Naive thymus-derived CD4-positive, alpha-beta T cell (primary cell): ENCODE results near the gene C4orf50. TPM values are rescaled to one million over a fixed set of nuclear protein-coding genes. Genes with fewer than 3 reads are reported as not detected.

ENCODE experiments used
- ATAC-seq: fragments of 150-1000 bp; cut with Tn5 transposase; 2 replicates; pipeline ENCODE4 v1.10.0; 2021; ENCODE audit warnings: mild to moderate bottlenecking, moderate library complexity
- CTCF ChIA-PET: fragments of 350-600 bp; sonication (Branson Sonifier 250); formaldehyde crosslinking; loops from one replicate; lab custom pipeline; 2021; ENCODE audit warnings: antibody characterized with exemption; lab: Charles Lee
- POLR2A ChIA-PET: fragments of 350-600 bp; sonication (Branson Sonifier 250); formaldehyde crosslinking; loops from one replicate; lab custom pipeline; 2021; ENCODE audit warnings: antibody characterized with exemption, inconsistent platforms; lab: Charles Lee
- DNase-seq, 9 donors: peaks; one replicate each; pipeline versions ENCODE4 v3.0.0 to v3.0.0-alpha.2; 2020 to 2022; ENCODE audit warnings: mixed read lengths in 1 of 9
- H3K27ac ChIP-seq: one replicate; pipeline ENCODE4 v1.7.0; 2013; ENCODE audit warnings: mild to moderate bottlenecking, low read depth, low read length, moderate library complexity
- H3K27me3 ChIP-seq, 2 donors: one replicate each; pipeline ENCODE4 v1.7.0; 2013; ENCODE audit warnings: low read length in 2 of 2, mild to moderate bottlenecking in 2 of 2, moderate library complexity in 2 of 2; ENCODE audit not compliant: control insufficient read depth in 2 of 2, insufficient read depth in 2 of 2
- H3K36me3 ChIP-seq, 3 experiments: 1 replicate in 2 of 3; 2 replicates in 1 of 3; pipeline ENCODE4 v1.7.0; 2013; ENCODE audit warnings: low read length in 3 of 3, mild to moderate bottlenecking in 3 of 3, moderate library complexity in 1 of 3; ENCODE audit not compliant: insufficient read depth in 3 of 3, control insufficient read depth in 2 of 3
- H3K4me1 ChIP-seq, 2 donors: one replicate each; pipeline ENCODE4 v1.7.0; 2013; ENCODE audit warnings: low read length in 2 of 2, mild to moderate bottlenecking in 2 of 2, moderate library complexity in 1 of 2; ENCODE audit not compliant: control insufficient read depth in 2 of 2, insufficient read depth in 2 of 2
- H3K4me3 ChIP-seq: 2 replicates; pipeline ENCODE4 v1.7.0; 2013; ENCODE audit warnings: mild to moderate bottlenecking, low read length
- H3K9me3 ChIP-seq, 3 experiments: 1 replicate in 2 of 3; 2 replicates in 1 of 3; pipeline ENCODE4 v1.7.0; 2013; ENCODE audit warnings: low read length in 3 of 3; ENCODE audit not compliant: control insufficient read depth in 2 of 3
- H3K27ac Mint-ChIP-seq, 9 donors: one replicate each; pipeline ENCODE4 v1.8.0; 2020 to 2022; ENCODE audit warnings: mixed read lengths in 9 of 9, mild to moderate bottlenecking in 8 of 9, moderate library complexity in 5 of 9, inconsistent platforms in 2 of 9
- H3K27me3 Mint-ChIP-seq, 5 donors: one replicate each; pipeline ENCODE4 v1.8.0; 2021 to 2022; ENCODE audit warnings: mixed read lengths in 5 of 5, mild to moderate bottlenecking in 1 of 5
- H3K36me3 Mint-ChIP-seq, 5 donors: one replicate each; pipeline ENCODE4 v1.8.0; 2020 to 2022; ENCODE audit warnings: mixed read lengths in 5 of 5, mild to moderate bottlenecking in 3 of 5, inconsistent platforms in 1 of 5
- H3K4me1 Mint-ChIP-seq, 7 donors: one replicate each; pipeline ENCODE4 v1.8.0; 2020 to 2022; ENCODE audit warnings: mixed read lengths in 7 of 7, mild to moderate bottlenecking in 3 of 7, inconsistent platforms in 1 of 7
- H3K4me3 Mint-ChIP-seq, 10 donors: one replicate each; pipeline ENCODE4 v1.8.0; 2020 to 2022; ENCODE audit warnings: mild to moderate bottlenecking in 10 of 10, mixed read lengths in 10 of 10, moderate library complexity in 6 of 10, inconsistent platforms in 2 of 10
- H3K9me3 Mint-ChIP-seq, 11 donors: one replicate each; pipeline ENCODE4 v1.8.0; 2020 to 2022; ENCODE audit warnings: mixed read lengths in 11 of 11, mild to moderate bottlenecking in 4 of 11, inconsistent platforms in 1 of 11, moderate library complexity in 1 of 11
- intact Hi-C, 2 donors: fragments of 100-400 bp; cut with micrococcal nuclease; formaldehyde crosslinking; loops; one replicate each; pipeline ENCODE4 v1.15.1; 2023
- polyA plus RNA-seq, 2 donors: library from polyadenylated mRNA; unstranded; fragments of 300-500 nt; fragmentation: Illumina TruSeq; gene quantifications; one replicate each; pipeline ENCODE4 v1.2.3, GENCODE V29; 2021
- total RNA-seq, 6 experiments: library from RNA in 5 of 6; stranded (reverse) in 5 of 6; gene quantifications; 1 replicate in 5 of 6; 2 replicates in 1 of 6; pipeline ENCODE4 v1.2.3 and lab custom pipeline; 2021 to 2026

Gene C4orf50
- total and polyA plus RNA-seq, 7 experiments from 2014 or later = 0.08 to 0.87 (median 0.54) TPM; not detected in 4

DNA sequence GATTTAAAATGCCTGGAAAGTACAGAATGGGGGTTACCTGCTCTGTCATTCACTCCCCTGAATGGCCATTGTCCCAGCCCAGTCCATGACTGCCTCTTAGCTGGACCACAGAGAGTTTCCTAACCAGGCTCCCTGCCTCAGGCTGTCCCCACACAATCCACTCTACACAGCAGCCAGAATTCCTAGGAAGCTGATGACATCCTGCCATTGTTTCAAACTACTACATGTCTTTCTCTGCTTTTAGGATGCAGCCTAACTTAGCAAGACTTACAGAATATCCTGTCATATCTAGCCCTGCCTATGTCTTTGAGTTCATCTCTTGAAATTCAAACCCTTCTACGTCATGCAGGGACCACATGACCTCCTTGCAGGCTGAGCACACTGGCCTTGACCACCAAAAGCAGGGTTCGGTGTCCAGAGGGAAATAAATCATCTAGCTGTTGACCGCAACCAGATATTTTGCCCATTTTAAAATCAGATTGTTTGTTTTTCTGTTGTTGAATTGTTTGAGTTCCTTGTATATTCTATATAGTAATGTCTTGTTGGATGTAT lies 109.3 kb downstream of the C4orf50 start:
- POLR2A ChIA-PET = no interaction called here
- H3K36me3 Mint-ChIP-seq = peaks cover 0 to 10% (median 0%) of the 10 kb centered on the region in 5 donors
- no peak overlapping the region for H3K4me3 ChIP-seq
- H3K4me1 ChIP-seq = no peaks in the 10 kb centered on the region
- intact Hi-C loops = no loop called here
- H3K4me3 Mint-ChIP-seq = no peak overlapping the region
- no peaks in the 10 kb centered on the region for H3K36me3 ChIP-seq
- CTCF ChIA-PET = no interaction called here
- H3K27ac Mint-ChIP-seq = no peak overlapping the region
- H3K4me1 Mint-ChIP-seq = peaks cover 0 to 3% (median 0%) of the 10 kb centered on the region in 7 donors
- DNase-seq (no peak), ATAC-seq (no peak)
- peaks cover 0 to 15% (median 0%) of the 10 kb centered on the region in 3 experiments for H3K9me3 ChIP-seq
- H3K9me3 Mint-ChIP-seq = peaks cover 12 to 47% (median 23%) of the 10 kb centered on the region in 11 donors
- H3K27ac ChIP-seq = no peak overlapping the region
- H3K27me3 ChIP-seq = no peaks in the 10 kb centered on the region
- peaks cover 3 to 27% (median 24%) of the 10 kb centered on the region in 5 donors for H3K27me3 Mint-ChIP-seq

DNA sequence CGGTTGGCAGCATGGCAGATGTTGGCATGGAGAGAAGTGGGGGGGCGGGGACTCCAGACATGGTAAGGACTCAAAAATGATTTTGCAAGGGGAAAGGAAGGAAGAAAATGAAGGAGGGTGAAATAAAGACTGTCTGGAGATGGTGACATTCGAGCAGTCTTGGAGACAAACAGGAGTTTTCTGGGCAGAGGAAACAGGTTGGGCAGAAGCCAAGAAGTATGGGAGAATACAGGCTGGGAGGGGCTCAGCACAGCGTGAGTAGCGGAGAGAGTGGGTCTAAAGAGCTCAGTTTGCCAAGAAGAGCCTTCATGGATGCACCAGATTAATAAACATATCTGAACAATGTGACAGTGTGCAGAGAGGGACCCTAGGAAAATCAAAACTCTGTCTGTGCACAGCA lies 112.0 kb downstream of the C4orf50 start:
- no peaks in the 10 kb centered on the region for H3K4me1 ChIP-seq
- intact Hi-C loops = no loop called here
- ATAC-seq = no peak
- no peaks in the 10 kb centered on the region for H3K4me1 Mint-ChIP-seq
- H3K27me3 Mint-ChIP-seq = peaks cover 3 to 38% (median 20%) of the 10 kb centered on the region in 5 donors
- peaks cover 0 to 7% (median 0%) of the 10 kb centered on the region in 3 experiments for H3K9me3 ChIP-seq
- ChIA-PET CTCF (no interaction called here), POLR2A (no interaction called here)
- H3K9me3 Mint-ChIP-seq = peaks cover 10 to 53% (median 21%) of the 10 kb centered on the region in 11 donors
- no peak for DNase-seq
- H3K4me3 ChIP-seq = no peak overlapping the region
- H3K27me3 ChIP-seq = no peaks in the 10 kb centered on the region
- H3K4me3 Mint-ChIP-seq = no peak overlapping the region
- no peak overlapping the region for H3K27ac Mint-ChIP-seq
- no peak overlapping the region for H3K27ac ChIP-seq
- H3K36me3 ChIP-seq = no peaks in the 10 kb centered on the region
- H3K36me3 Mint-ChIP-seq = peaks cover 0 to 10% (median 0%) of the 10 kb centered on the region in 5 donors

DNA sequence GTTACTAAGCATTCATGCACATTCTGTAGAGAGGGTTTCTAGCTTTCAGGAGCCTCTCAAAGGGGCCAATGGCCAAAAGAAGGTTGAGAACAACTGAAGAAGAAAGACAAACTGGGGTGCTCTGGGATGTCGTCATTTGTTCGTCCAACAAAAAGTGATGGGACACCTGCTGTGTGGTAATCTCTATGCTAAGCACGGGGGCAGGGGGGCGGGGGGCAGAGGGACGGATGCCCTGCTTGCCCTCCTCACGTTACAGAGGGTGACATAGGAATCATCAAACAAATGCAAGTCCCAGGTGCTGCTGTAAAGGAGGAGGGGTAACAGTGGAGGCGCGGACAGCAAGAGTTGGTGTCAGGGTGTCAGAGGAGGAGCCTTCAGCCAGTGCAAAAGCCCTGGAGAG lies 112.5 kb downstream of the C4orf50 start:
- no peaks in the 10 kb centered on the region for H3K36me3 ChIP-seq
- no peak overlapping the region for H3K4me3 ChIP-seq
- DNase-seq (no peak), ATAC-seq (no peak)
- Mint-ChIP-seq H3K9me3 (peaks cover 8 to 50% (median 21%) of the 10 kb centered on the region in 11 donors), H3K4me3 (no peak overlapping the region), H3K36me3 (peaks cover 0 to 10% (median 0%) of the 10 kb centered on the region in 5 donors), H3K27me3 (peaks cover 3 to 41% (median 20%) of the 10 kb centered on the region in 5 donors), H3K4me1 (no peaks in the 10 kb centered on the region), H3K27ac (no peak overlapping the region)
- CTCF ChIA-PET = no interaction called here
- POLR2A ChIA-PET = no interaction called here
- intact Hi-C loops = no loop called here
- H3K4me1 ChIP-seq = no peaks in the 10 kb centered on the region
- no peaks in the 10 kb centered on the region for H3K27me3 ChIP-seq
- no peak overlapping the region for H3K27ac ChIP-seq
- H3K9me3 ChIP-seq = peaks cover 0 to 7% (median 0%) of the 10 kb centered on the region in 3 experiments

DNA sequence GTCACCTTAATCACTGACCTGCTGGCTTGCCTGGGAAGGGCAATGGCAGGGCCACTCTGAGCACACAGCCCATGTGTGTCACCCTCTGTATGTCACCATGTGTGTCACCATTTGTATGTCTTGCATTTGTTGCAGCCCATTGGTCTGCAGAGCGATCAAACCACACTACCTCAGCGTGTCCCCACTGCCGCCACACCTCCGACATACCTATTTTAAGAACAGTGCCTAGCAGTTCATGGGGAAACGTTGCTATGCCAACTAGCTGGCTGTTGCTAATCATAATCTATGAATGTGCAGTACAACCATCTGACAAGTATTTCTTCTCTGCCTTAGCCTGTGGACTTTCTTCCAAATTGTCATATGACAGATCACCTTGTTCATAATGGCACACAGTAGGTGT lies 117.4 kb downstream of the C4orf50 start:
- Histone ChIP-seq H3K4me1 (no peaks in the 10 kb centered on the region), H3K27ac (no peak overlapping the region), H3K36me3 (no peaks in the 10 kb centered on the region), H3K4me3 (no peak overlapping the region), H3K9me3 (no peaks in the 10 kb centered on the region), H3K27me3 (no peaks in the 10 kb centered on the region)
- POLR2A ChIA-PET = no interaction called here
- intact Hi-C loops = no loop called here
- H3K27ac Mint-ChIP-seq = no peak overlapping the region
- H3K4me1 Mint-ChIP-seq = no peaks in the 10 kb centered on the region
- H3K27me3 Mint-ChIP-seq = peaks cover 6 to 62% (median 28%) of the 10 kb centered on the region in 5 donors
- DNase-seq (no peak), ATAC-seq (no peak)
- CTCF ChIA-PET = no interaction called here
- H3K36me3 Mint-ChIP-seq = peaks cover 0 to 8% (median 0%) of the 10 kb centered on the region in 5 donors
- H3K4me3 Mint-ChIP-seq = no peak overlapping the region
- peaks cover 0 to 34% (median 6%) of the 10 kb centered on the region in 11 donors for H3K9me3 Mint-ChIP-seq

DNA sequence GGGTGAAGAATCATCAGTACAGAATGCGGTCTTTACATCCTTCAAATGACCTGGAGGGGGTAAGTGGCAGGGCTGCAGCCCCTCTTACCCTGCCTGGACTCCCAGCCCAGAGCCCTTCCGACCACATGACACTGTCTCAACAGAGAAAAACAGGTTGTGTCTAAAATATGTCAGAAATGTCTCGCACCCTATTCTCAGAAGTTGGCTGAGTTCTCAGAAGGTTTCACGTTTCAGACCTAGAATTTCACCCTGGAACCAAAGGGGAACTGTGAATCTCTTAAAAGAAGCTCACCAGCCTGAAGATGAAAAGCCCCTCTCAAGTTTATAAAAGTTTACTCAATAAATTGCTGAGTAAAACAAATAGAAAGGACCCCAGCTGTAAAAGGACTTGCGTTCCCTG lies 118.3 kb downstream of the C4orf50 start:
- ChIA-PET CTCF (no interaction called here), POLR2A (no interaction called here)
- ATAC-seq (no peak), DNase-seq (no peak)
- Histone ChIP-seq H3K4me3 (no peak overlapping the region), H3K27me3 (no peaks in the 10 kb centered on the region), H3K27ac (no peak overlapping the region), H3K36me3 (no peaks in the 10 kb centered on the region), H3K9me3 (no peaks in the 10 kb centered on the region), H3K4me1 (no peaks in the 10 kb centered on the region)
- Mint-ChIP-seq H3K9me3 (peaks cover 0 to 27% (median 6%) of the 10 kb centered on the region in 11 donors), H3K36me3 (peaks cover 0 to 8% (median 0%) of the 10 kb centered on the region in 5 donors), H3K4me3 (no peak overlapping the region), H3K4me1 (no peaks in the 10 kb centered on the region), H3K27ac (no peak overlapping the region), H3K27me3 (peaks cover 10 to 60% (median 32%) of the 10 kb centered on the region in 5 donors)
- intact Hi-C loops = loop anchor here in 1 of 2 donors (10.0 kb wide), 1 partner anchor 1045 kb away; the partner anchor contains the start of gene MSX1

DNA sequence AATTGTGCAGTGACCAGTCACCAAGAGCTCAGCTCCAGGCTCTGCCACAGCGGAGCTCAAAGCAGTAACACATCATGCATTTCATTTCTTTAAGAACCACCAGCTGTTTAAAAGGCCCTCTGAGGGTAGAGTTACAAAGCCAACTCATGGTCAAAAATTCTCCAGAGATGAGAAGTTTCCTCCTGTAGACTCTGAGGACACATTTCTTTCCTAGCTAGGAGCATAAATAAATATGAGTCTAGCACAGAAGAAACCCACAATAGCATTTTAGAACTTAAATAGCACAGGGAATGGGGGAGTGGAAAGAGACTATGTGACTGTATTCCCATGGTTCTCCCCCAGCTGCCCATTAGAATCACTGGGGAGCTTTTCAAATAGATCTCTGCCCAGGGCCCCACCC lies 118.8 kb downstream of the C4orf50 start:
- H3K36me3 Mint-ChIP-seq = peaks cover 0 to 4% (median 0%) of the 10 kb centered on the region in 5 donors
- peaks cover 0 to 27% (median 3%) of the 10 kb centered on the region in 11 donors for H3K9me3 Mint-ChIP-seq
- H3K4me3 ChIP-seq = no peak overlapping the region
- H3K4me1 ChIP-seq = no peaks in the 10 kb centered on the region
- ChIA-PET POLR2A (no interaction called here), CTCF (no interaction called here)
- no peaks in the 10 kb centered on the region for H3K27me3 ChIP-seq
- H3K9me3 ChIP-seq = no peaks in the 10 kb centered on the region
- DNase-seq (no peak), ATAC-seq (no peak)
- H3K4me3 Mint-ChIP-seq = no peak overlapping the region
- H3K4me1 Mint-ChIP-seq = no peaks in the 10 kb centered on the region
- H3K27ac Mint-ChIP-seq = no peak overlapping the region
- H3K27ac ChIP-seq = no peak overlapping the region
- H3K36me3 ChIP-seq = no peaks in the 10 kb centered on the region
- H3K27me3 Mint-ChIP-seq = peaks cover 13 to 57% (median 32%) of the 10 kb centered on the region in 5 donors
- intact Hi-C loops = loop anchor here in 1 of 2 donors (10.0 kb wide), 1 partner anchor 1045 kb away; the partner anchor contains the start of gene MSX1

DNA sequence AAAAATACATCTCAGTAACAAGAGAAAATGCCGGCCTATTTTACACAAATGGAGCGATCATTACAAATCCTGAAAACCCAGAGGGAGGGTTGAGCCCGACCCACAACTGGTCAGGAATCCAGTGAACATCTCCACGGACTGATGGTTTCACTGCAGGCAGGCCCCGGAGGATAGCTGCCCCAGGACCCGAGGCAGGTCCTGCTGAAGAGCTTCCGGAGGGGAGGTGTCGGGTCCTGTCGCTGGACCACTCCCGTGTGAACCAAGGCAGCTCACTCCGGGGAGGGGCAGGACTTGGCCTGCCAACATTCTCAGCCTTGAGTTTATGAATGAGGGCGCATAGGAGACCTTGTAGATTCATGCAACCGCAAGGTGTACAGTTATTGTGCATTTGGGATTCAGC lies 120.6 kb downstream of the C4orf50 start:
- ATAC-seq (no peak), DNase-seq (no peak)
- Mint-ChIP-seq H3K27ac (no peak overlapping the region), H3K27me3 (peaks cover 24 to 54% (median 34%) of the 10 kb centered on the region in 5 donors), H3K36me3 (peaks cover 0 to 9% (median 3%) of the 10 kb centered on the region in 5 donors), H3K4me1 (peaks cover 0 to 4% (median 4%) of the 10 kb centered on the region in 7 donors), H3K4me3 (no peak overlapping the region), H3K9me3 (peaks cover 2 to 32% (median 9%) of the 10 kb centered on the region in 11 donors)
- intact Hi-C loops = loop anchor here in 1 of 2 donors (10.0 kb wide), 1 partner anchor 1043 kb away; the partner anchor contains the start of gene MSX1
- no peaks in the 10 kb centered on the region for H3K9me3 ChIP-seq
- no peak overlapping the region for H3K4me3 ChIP-seq
- H3K27ac ChIP-seq = no peak overlapping the region
- POLR2A ChIA-PET = no interaction called here
- CTCF ChIA-PET = no interaction called here
- no peaks in the 10 kb centered on the region for H3K27me3 ChIP-seq
- H3K4me1 ChIP-seq = no peaks in the 10 kb centered on the region
- no peaks in the 10 kb centered on the region for H3K36me3 ChIP-seq
